H9 (cell line): ENCODE results near the gene TEKT3. TPM values are rescaled to one million over a fixed set of nuclear protein-coding genes. Genes with fewer than 3 reads are reported as not detected.

Experiments
- DNase-seq: peaks from one replicate; pipeline ENCODE4 v3.0.0-alpha.2; 2017
- H2AFZ ChIP-seq: one replicate; pipeline ENCODE4 v1.6.1; 2013; ENCODE audit warnings: mild to moderate bottlenecking, low read length, control low read depth, moderate library complexity
- H2AK5ac ChIP-seq: 2 replicates; pipeline ENCODE4 v1.6.1; 2013; ENCODE audit warnings: low read length, control low read depth, mixed read lengths; ENCODE audit not compliant: insufficient read length
- H2BK120ac ChIP-seq: one replicate; pipeline ENCODE4 v1.6.1; 2013; ENCODE audit warnings: low read depth, mild to moderate bottlenecking, low read length, control low read depth, inconsistent platforms; ENCODE audit not compliant: poor library complexity, severe bottlenecking
- H2BK12ac ChIP-seq: 2 replicates; pipeline ENCODE4 v1.6.1; 2013; ENCODE audit warnings: low read length, control low read depth, mixed read lengths, low read depth; ENCODE audit not compliant: insufficient read length
- H2BK15ac ChIP-seq: 2 replicates; pipeline ENCODE4 v1.6.1; 2013; ENCODE audit warnings: low read depth, low read length, control low read depth
- H2BK20ac ChIP-seq: one replicate; pipeline ENCODE4 v1.6.1; 2013; ENCODE audit warnings: low read depth, mild to moderate bottlenecking, low read length, control low read depth, inconsistent platforms; ENCODE audit not compliant: poor library complexity, severe bottlenecking
- H2BK5ac ChIP-seq: 2 replicates; pipeline ENCODE4 v1.6.1; 2013; ENCODE audit warnings: low read length, control low read depth, mixed read lengths; ENCODE audit not compliant: insufficient read length
- H3K14ac ChIP-seq: 2 replicates; pipeline ENCODE4 v1.6.1; 2013; ENCODE audit warnings: low read length, control low read depth; ENCODE audit not compliant: insufficient read depth
- H3K18ac ChIP-seq: 2 replicates; pipeline ENCODE4 v1.6.1; 2013; ENCODE audit warnings: low read depth, mild to moderate bottlenecking, mixed read lengths, low read length, control low read depth; ENCODE audit not compliant: insufficient read length
- H3K23ac ChIP-seq: 2 replicates; pipeline ENCODE4 v1.6.1; 2013; ENCODE audit warnings: low read length, control low read depth, mixed read lengths, low read depth; ENCODE audit not compliant: insufficient read length
- H3K23me2 ChIP-seq: 2 replicates; pipeline ENCODE4 v1.6.1; 2013; ENCODE audit warnings: low read depth, mild to moderate bottlenecking, mixed read lengths, low read length, control low read depth; ENCODE audit not compliant: insufficient read length, poor library complexity, severe bottlenecking
- H3K27ac ChIP-seq: 2 replicates; pipeline ENCODE4 v1.5.1; 2013; ENCODE audit warnings: low read length, control low read depth, mixed read lengths, low read depth; ENCODE audit not compliant: insufficient read length
- H3K27me3 ChIP-seq: 2 replicates; pipeline ENCODE4 v1.6.1; 2013; ENCODE audit warnings: low read length, control low read depth, inconsistent platforms; ENCODE audit not compliant: insufficient read depth
- H3K4ac ChIP-seq: 2 replicates; pipeline ENCODE4 v1.6.1; 2013; ENCODE audit warnings: low read depth, mild to moderate bottlenecking, control low read depth, inconsistent platforms, low read length, moderate library complexity
- H3K4me1 ChIP-seq: 2 replicates; pipeline ENCODE4 v1.6.1; 2013; ENCODE audit warnings: low read length, control low read depth, inconsistent platforms; ENCODE audit not compliant: insufficient read depth
- H3K4me2 ChIP-seq: 2 replicates; pipeline ENCODE4 v1.6.1; 2013; ENCODE audit warnings: low read length, control low read depth, mixed read lengths; ENCODE audit not compliant: insufficient read length, insufficient read depth
- H3K56ac ChIP-seq: 2 replicates; pipeline ENCODE4 v1.6.1; 2013; ENCODE audit warnings: low read depth, mild to moderate bottlenecking, mixed read lengths, low read length, control low read depth; ENCODE audit not compliant: insufficient read length
- H3K79me1 ChIP-seq: 2 replicates; pipeline ENCODE4 v1.6.1; 2013; ENCODE audit warnings: low read depth, mild to moderate bottlenecking, moderate library complexity, low read length, control low read depth, inconsistent platforms; ENCODE audit not compliant: insufficient read depth, poor library complexity, severe bottlenecking
- H3K79me2 ChIP-seq: 2 replicates; pipeline ENCODE4 v1.6.1; 2013; ENCODE audit warnings: low read length, control low read depth, inconsistent platforms; ENCODE audit not compliant: insufficient read depth
- H3K9ac ChIP-seq: 2 replicates; pipeline ENCODE4 v1.6.1; 2013; ENCODE audit warnings: low read length, control low read depth, mixed read lengths; ENCODE audit not compliant: insufficient read length; ENCODE audit errors: extremely low read depth
- H3K9me3 ChIP-seq: one replicate; pipeline ENCODE4 v1.6.1; 2013; ENCODE audit warnings: low read depth, low read length, inconsistent platforms; ENCODE audit not compliant: control insufficient read depth
- H3T11ph ChIP-seq: one replicate; pipeline ENCODE4 v1.6.1; 2013; ENCODE audit warnings: mild to moderate bottlenecking, low read length, control low read depth, inconsistent platforms
- H4K20me1 ChIP-seq: one replicate; pipeline ENCODE4 v1.6.1; 2013; ENCODE audit not compliant: control insufficient read depth, insufficient read length, insufficient read depth
- H4K5ac ChIP-seq: 2 replicates; pipeline ENCODE4 v1.6.1; 2013; ENCODE audit warnings: low read depth, mild to moderate bottlenecking, mixed read lengths, low read length, control low read depth; ENCODE audit not compliant: insufficient read length
- H4K8ac ChIP-seq: replicated peaks from 2 replicates; pipeline ENCODE4 v1.6.1; 2013; ENCODE audit warnings: low read length, control low read depth, mixed read lengths, low read depth; ENCODE audit not compliant: insufficient read length
- H4K91ac ChIP-seq: 2 replicates; pipeline ENCODE4 v1.6.1; 2013; ENCODE audit warnings: low read depth, mild to moderate bottlenecking, moderate library complexity, mixed read lengths, low read length, control low read depth; ENCODE audit not compliant: insufficient read length
- H3K27ac Mint-ChIP-seq, 3 experiments: 2 replicates in 2 of 3; 3 replicates in 1 of 3; pipeline ENCODE4 v1.8.0; 2020 to 2021; ENCODE audit warnings: mixed read lengths in 3 of 3, mild to moderate bottlenecking in 1 of 3, moderate library complexity in 1 of 3
- H3K27me3 Mint-ChIP-seq: 2 replicates; pipeline ENCODE4 v1.8.0; 2021; ENCODE audit warnings: low read depth, mild to moderate bottlenecking, moderate library complexity, mixed read lengths
- H3K36me3 Mint-ChIP-seq, 3 experiments: 2 replicates in 2 of 3; 3 replicates in 1 of 3; pipeline ENCODE4 v1.8.0; 2020 to 2021; ENCODE audit warnings: low read depth in 3 of 3, mixed read lengths in 3 of 3; ENCODE audit not compliant: insufficient read depth in 1 of 3
- H3K4me1 Mint-ChIP-seq, 2 experiments: 2 replicates each; pipeline ENCODE4 v1.8.0; 2020; ENCODE audit warnings: mixed read lengths in 2 of 2
- H3K4me3 Mint-ChIP-seq, 2 experiments: 2 replicates in 1 of 2; 3 replicates in 1 of 2; pipeline ENCODE4 v1.8.0; 2020 to 2021; ENCODE audit warnings: mild to moderate bottlenecking in 2 of 2, mixed read lengths in 2 of 2, moderate library complexity in 1 of 2
- H3K9me3 Mint-ChIP-seq, 2 experiments: 2 replicates in 1 of 2; 3 replicates in 1 of 2; pipeline ENCODE4 v1.8.0; 2020; ENCODE audit warnings: mild to moderate bottlenecking in 2 of 2, mixed read lengths in 2 of 2, moderate library complexity in 1 of 2
- WGBS: extraction: QIAGEN DNeasy Blood & Tissue Kit; methylation state at CpG from one replicate; pipeline ENCODE4 v1.1.7; 2013; ENCODE audit warnings: missing lambda C conversion rate, low lambda C conversion rate, mixed read lengths; ENCODE audit not compliant: insufficient read length; ENCODE audit errors: extremely low coverage; 5-methylcytosine and 5-hydroxymethylcytosine counted together
- total RNA-seq: library from RNA; stranded (reverse); gene quantifications from 2 replicates; pipeline ENCODE4 v1.2.1, GENCODE V29; 2021
- TF ChIP-seq, protein P1 (sequence below): fragments of 200-600 bp; sonication (generic); conservative IDR thresholded peaks from 3 replicates; pipeline ENCODE4 v1.8.0; 2021; ENCODE audit warnings: antibody characterized with exemption, mild to moderate bottlenecking

The TEKT3 gene
- total RNA-seq, 1 experiment from 2014 or later: 0.42 TPM

DNA sequence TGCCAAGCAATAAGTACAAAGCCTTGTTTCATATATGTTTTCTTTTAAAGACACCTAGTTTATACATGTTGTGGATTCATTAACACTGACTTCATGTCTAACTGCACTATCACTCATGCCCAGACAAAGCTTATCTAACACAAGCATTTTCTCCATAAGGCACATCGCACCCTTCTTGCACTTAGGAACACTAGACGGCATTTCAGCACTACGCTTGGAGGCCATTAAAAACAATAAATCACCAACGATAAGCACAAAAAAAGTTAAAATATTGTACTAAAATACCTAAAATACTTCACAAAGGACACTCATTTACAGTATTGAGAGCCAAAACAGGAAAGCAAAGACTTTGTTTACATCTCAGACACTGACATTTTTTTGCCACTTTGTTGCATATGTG is 39.0 kb upstream of the TEKT3 start:
- Histone ChIP-seq H3K23ac (no peak overlapping the region), H3K4me1 (peaks cover 3% of the 10 kb centered on the region; the same call in 1 of the 2 replicates), H2AFZ (no peak overlapping the region), H3K4ac (no peak overlapping the region), H3K18ac (no peak overlapping the region), H2BK5ac (no peak overlapping the region), H2BK12ac (no peak overlapping the region), H3K79me1 (no peaks in the 10 kb centered on the region), H4K91ac (no peak overlapping the region), H2BK20ac (no peak overlapping the region), H2BK15ac (no peak overlapping the region), H2AK5ac (no peak overlapping the region), H3K27me3 (no peaks in the 10 kb centered on the region), H3T11ph (no peak overlapping the region), H3K9ac (no peak overlapping the region), H3K79me2 (no peaks in the 10 kb centered on the region), H3K27ac (no peak overlapping the region), H3K4me2 (no peak overlapping the region), H2BK120ac (no peak overlapping the region), H3K23me2 (no peaks in the 10 kb centered on the region), H3K9me3 (no peaks in the 10 kb centered on the region), H4K8ac (no peak overlapping the region), H4K20me1 (no peaks in the 10 kb centered on the region), H4K5ac (no peak overlapping the region), H3K14ac (no peak overlapping the region), H3K56ac (no peak overlapping the region)
- H3K27ac Mint-ChIP-seq: no peak overlapping the region
- peaks cover 9 to 11% of the 10 kb centered on the region in 2 experiments for H3K4me1 Mint-ChIP-seq
- H3K4me3 Mint-ChIP-seq: no peak overlapping the region
- H3K9me3 Mint-ChIP-seq: no peaks in the 10 kb centered on the region
- H3K27me3 Mint-ChIP-seq: no peaks in the 10 kb centered on the region; the same call in 1 of the 2 replicates
- no peak for DNase-seq
- H3K36me3 Mint-ChIP-seq: no peaks in the 10 kb centered on the region
- no CpG with 5 or more reads among the region's 4 CpGs for WGBS
- TF ChIP-seq, protein P1, sequence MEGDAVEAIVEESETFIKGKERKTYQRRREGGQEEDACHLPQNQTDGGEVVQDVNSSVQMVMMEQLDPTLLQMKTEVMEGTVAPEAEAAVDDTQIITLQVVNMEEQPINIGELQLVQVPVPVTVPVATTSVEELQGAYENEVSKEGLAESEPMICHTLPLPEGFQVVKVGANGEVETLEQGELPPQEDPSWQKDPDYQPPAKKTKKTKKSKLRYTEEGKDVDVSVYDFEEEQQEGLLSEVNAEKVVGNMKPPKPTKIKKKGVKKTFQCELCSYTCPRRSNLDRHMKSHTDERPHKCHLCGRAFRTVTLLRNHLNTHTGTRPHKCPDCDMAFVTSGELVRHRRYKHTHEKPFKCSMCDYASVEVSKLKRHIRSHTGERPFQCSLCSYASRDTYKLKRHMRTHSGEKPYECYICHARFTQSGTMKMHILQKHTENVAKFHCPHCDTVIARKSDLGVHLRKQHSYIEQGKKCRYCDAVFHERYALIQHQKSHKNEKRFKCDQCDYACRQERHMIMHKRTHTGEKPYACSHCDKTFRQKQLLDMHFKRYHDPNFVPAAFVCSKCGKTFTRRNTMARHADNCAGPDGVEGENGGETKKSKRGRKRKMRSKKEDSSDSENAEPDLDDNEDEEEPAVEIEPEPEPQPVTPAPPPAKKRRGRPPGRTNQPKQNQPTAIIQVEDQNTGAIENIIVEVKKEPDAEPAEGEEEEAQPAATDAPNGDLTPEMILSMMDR: no peak
